Neural crest cell (in vitro differentiated cells): ENCODE measurements around the gene RIMBP2. TPM values are rescaled to one million over a fixed set of nuclear protein-coding genes. Genes with fewer than 3 reads are reported as not detected.

Experiments
- DNase-seq: peaks from one replicate; pipeline ENCODE4 v3.0.0; 2021; ENCODE audit warnings: low read depth, mixed read lengths, low spot score
- H3K27ac Mint-ChIP-seq: one replicate; pipeline ENCODE4 v1.8.0; 2021; ENCODE audit warnings: mild to moderate bottlenecking, mixed read lengths; ENCODE audit not compliant: unreplicated experiment
- H3K27me3 Mint-ChIP-seq: 2 replicates; pipeline ENCODE4 v1.8.0; 2021; ENCODE audit warnings: low read depth, mild to moderate bottlenecking, mixed read lengths
- H3K36me3 Mint-ChIP-seq: 2 replicates; pipeline ENCODE4 v1.8.0; 2021; ENCODE audit warnings: low read depth, mild to moderate bottlenecking, mixed read lengths
- H3K4me1 Mint-ChIP-seq: 2 replicates; pipeline ENCODE4 v1.8.0; 2021; ENCODE audit warnings: mixed read lengths
- H3K4me3 Mint-ChIP-seq: one replicate; pipeline ENCODE4 v1.8.0; 2021; ENCODE audit warnings: mild to moderate bottlenecking, mixed read lengths
- H3K9me3 Mint-ChIP-seq: 2 replicates; pipeline ENCODE4 v1.8.0; 2021; ENCODE audit warnings: mixed read lengths
- CTCF ChIP-seq: fragments of 200-600 bp; sonication (generic); conservative IDR thresholded peaks from 2 replicates; pipeline ENCODE4 v1.5.0; 2021; ENCODE audit warnings: antibody characterized with exemption, mild to moderate bottlenecking
- total RNA-seq: library from RNA; stranded (reverse); gene quantifications from 2 replicates; pipeline ENCODE4 v1.2.1, GENCODE V29; 2021

RIMBP2 gene
- total RNA-seq, 1 donor from 2014 or later = 5.9 TPM

- no peak for DNase-seq
- H3K27me3 Mint-ChIP-seq = peaks cover 53% of the 10 kb centered on the region
- no peaks in the 10 kb centered on the region for H3K36me3 Mint-ChIP-seq
- no peak overlapping the region for H3K4me3 Mint-ChIP-seq
- H3K27ac Mint-ChIP-seq = no peak overlapping the region
- no peak for TF ChIP-seq CTCF
- H3K4me1 Mint-ChIP-seq = peaks cover 5% of the 10 kb centered on the region
- H3K9me3 Mint-ChIP-seq = no peaks in the 10 kb centered on the region
Observed at GRCh38 chr12:130523863-130524614, 192.1 kb downstream of the RIMBP2 start.

- no peak overlapping the region for H3K27ac Mint-ChIP-seq
- no peak overlapping the region for H3K4me3 Mint-ChIP-seq
- no peak for TF ChIP-seq CTCF
- no peaks in the 10 kb centered on the region for H3K36me3 Mint-ChIP-seq
- H3K27me3 Mint-ChIP-seq = peaks cover 55% of the 10 kb centered on the region
- no peak for DNase-seq
- peaks cover 3% of the 10 kb centered on the region for H3K9me3 Mint-ChIP-seq
- peaks cover 5% of the 10 kb centered on the region for H3K4me1 Mint-ChIP-seq
Observed at GRCh38 chr12:130523208-130523607, 192.9 kb downstream of the RIMBP2 start.

- Mint-ChIP-seq H3K27ac (no peak overlapping the region), H3K27me3 (peaks cover 50% of the 10 kb centered on the region), H3K4me3 (no peak overlapping the region), H3K9me3 (peaks cover 3% of the 10 kb centered on the region), H3K36me3 (no peaks in the 10 kb centered on the region), H3K4me1 (peaks cover 5% of the 10 kb centered on the region)
- TF ChIP-seq CTCF = no peak
- no peak for DNase-seq
Observed at GRCh38 chr12:130522244-130522834, 193.8 kb downstream of the RIMBP2 start.

GRCh38 chr12:130521375-130522124 lies 194.5 kb downstream of the RIMBP2 start:
- no peak for DNase-seq
- Mint-ChIP-seq H3K4me3 (no peak overlapping the region), H3K36me3 (peaks cover 1% of the 10 kb centered on the region), H3K9me3 (peaks cover 5% of the 10 kb centered on the region), H3K27me3 (peaks cover 46% of the 10 kb centered on the region), H3K4me1 (peaks cover 5% of the 10 kb centered on the region), H3K27ac (no peak overlapping the region)
- TF ChIP-seq CTCF = no peak

GRCh38 chr12:130520784-130521183 lies 195.3 kb downstream of the RIMBP2 start:
- Mint-ChIP-seq H3K9me3 (peaks cover 9% of the 10 kb centered on the region), H3K4me3 (no peak overlapping the region), H3K27ac (no peak overlapping the region), H3K36me3 (peaks cover 3% of the 10 kb centered on the region), H3K27me3 (peaks cover 48% of the 10 kb centered on the region), H3K4me1 (peaks cover 5% of the 10 kb centered on the region)
- no peak for DNase-seq
- no peak for TF ChIP-seq CTCF
